HG03095 (cell line): ENCODE results near the gene IL17C.
"Not testable (repeated sequence)": the region's sequence is repeated elsewhere in the genome, so short reads cannot be mapped to it uniquely, and the experiment has no call there.

ENCODE experiments used
- ATAC-seq: cut with Tn5 transposase; IDR thresholded peaks from one replicate; pipeline ENCODE4 v1.9.1; 2021; ENCODE audit warnings: moderate library complexity; ENCODE audit not compliant: unreplicated experiment

Gene IL17C

GRCh38 chr16:88609426-88609825, 28.9 kb upstream of the IL17C start:
- not testable (repeated sequence) for ATAC-seq

GRCh38 chr16:88610080-88610479, 28.3 kb upstream of the IL17C start:
- ATAC-seq: no peak

- no peak for ATAC-seq
Observed at GRCh38 chr16:88610909-88611812, 27.2 kb upstream of the IL17C start.

GRCh38 chr16:88613293-88613692, 25.1 kb upstream of the IL17C start:
- ATAC-seq: no peak

GRCh38 chr16:88613911-88614817, 24.2 kb upstream of the IL17C start:
- ATAC-seq: no peak

- no peak for ATAC-seq
Observed at GRCh38 chr16:88614818-88615580, 23.4 kb upstream of the IL17C start.

- no peak for ATAC-seq
Observed at GRCh38 chr16:88616320-88616719, 22.1 kb upstream of the IL17C start.

- no peak for ATAC-seq
Observed at GRCh38 chr16:88616736-88617135, 21.6 kb upstream of the IL17C start.

GRCh38 chr16:88617268-88618031, 20.9 kb upstream of the IL17C start:
- ATAC-seq: no peak

GRCh38 chr16:88618182-88618955, 20.0 kb upstream of the IL17C start:
- ATAC-seq: no peak

GRCh38 chr16:88618956-88619667, 19.3 kb upstream of the IL17C start:
- no peak for ATAC-seq

GRCh38 chr16:88619859-88620815, 18.2 kb upstream of the IL17C start:
- ATAC-seq: no peak

GRCh38 chr16:88622125-88622524, 16.2 kb upstream of the IL17C start:
- ATAC-seq: no peak

GRCh38 chr16:88622866-88623265, 15.5 kb upstream of the IL17C start:
- ATAC-seq: no peak

- ATAC-seq: no peak
Observed at GRCh38 chr16:88623858-88624257, 14.5 kb upstream of the IL17C start.

- ATAC-seq: no peak
Observed at GRCh38 chr16:88624481-88624880, 13.9 kb upstream of the IL17C start.

- ATAC-seq: no peak
Observed at GRCh38 chr16:88624977-88625576, 13.3 kb upstream of the IL17C start.
